Stimulated activated CD8-positive, alpha-beta memory T cell treated with anti-CD3 and anti-CD28 coated beads, Interleukin-7, amount 100 ng/mL, for 48 hours (primary cell): ENCODE measurements around the gene PACSIN3.
"Not testable (repeated sequence)": the region's sequence is repeated elsewhere in the genome, so short reads cannot be mapped to it uniquely, and the experiment has no call there.

Source experiments
- DNase-seq, 2 donors: peaks; one replicate each; pipeline ENCODE4 v3.0.0-alpha.2; 2020; ENCODE audit warnings: low read depth in 1 of 2; ENCODE audit errors: extremely low read depth in 1 of 2

The PACSIN3 gene

GRCh38 chr11:47198161-47198560, 11.9 kb upstream of the PACSIN3 start:
- DNase-seq: not testable (repeated sequence)

- no peak for DNase-seq
Measured at GRCh38 chr11:47192111-47192510, 5.9 kb upstream of the PACSIN3 start.

DNA sequence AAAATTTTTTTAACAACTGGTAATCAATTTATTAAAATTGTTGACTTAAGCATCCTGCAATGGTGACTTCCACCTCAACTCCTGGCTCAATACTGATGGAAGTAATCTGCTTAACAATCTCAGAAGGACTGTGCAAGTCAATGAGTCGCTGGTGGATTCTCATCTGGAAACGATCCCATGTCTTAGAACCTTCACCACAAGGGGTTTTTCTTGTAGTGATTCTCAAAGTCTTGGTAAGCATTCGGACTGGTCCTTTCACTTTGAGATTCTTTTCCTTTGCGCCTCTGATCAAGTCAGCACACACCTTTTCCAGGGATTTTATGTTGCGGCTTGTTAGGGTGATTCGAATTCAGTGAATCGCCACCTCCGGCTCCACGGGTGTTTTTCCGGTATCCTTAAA, 4.9 kb upstream of the PACSIN3 start:
- DNase-seq: not testable (repeated sequence)

DNA sequence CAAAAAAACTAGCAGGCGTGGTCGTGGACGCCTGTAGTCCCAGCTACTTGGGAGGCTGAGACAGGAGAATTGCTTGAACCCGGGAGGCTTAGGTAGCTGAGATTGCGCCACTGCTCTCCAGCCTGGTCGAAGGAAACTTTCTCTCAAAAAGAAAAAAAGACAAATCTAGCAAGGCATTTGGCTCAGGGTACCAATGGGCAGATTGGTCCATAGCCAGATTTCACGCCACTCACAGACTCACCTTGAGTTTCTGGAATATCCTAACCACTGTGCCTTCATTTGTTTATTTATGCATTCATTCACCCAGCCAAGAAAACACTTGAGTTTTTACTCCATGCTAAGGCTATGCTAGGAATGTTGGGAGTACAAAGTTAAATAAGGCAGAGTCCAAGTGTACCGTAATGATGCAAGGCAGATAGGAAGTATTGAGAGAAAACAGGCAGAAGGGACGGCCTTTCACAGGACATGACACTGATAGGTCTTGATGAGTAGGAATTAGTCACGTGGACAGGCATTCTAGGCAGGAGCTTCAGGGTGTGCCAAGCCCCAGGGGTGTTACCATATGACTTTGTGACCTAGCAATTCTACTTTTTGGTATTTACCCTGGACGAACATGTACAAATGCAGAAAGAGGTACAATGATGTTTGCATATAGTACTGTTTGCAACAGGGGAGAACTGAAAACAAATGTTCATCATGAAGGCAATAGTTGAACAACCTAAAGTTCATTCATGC, 3.0 kb upstream of the PACSIN3 start:
- DNase-seq: no peak

DNA sequence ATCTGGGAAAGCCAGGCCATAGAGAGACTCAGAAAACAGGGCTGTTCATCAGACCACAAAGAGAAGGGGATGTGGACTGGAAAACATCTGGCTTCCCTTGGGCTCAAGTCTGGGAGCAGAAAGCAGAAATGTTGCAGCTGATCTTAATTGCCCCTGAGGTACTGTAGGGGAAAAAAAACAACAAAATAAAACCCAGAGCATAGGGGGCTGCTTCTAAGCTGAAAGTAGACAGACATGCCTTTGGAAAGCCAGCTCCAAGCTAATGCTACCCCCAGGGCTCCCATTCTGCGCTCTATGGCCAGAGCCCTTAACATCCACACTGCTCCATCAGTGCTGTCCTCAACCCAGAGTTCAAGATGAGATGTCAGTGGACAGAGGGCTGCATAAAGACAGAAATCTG, 2.0 kb upstream of the PACSIN3 start:
- no peak for DNase-seq

- no peak for DNase-seq
Measured at GRCh38 chr11:47187723-47188122, 1.5 kb upstream of the PACSIN3 start.

DNA sequence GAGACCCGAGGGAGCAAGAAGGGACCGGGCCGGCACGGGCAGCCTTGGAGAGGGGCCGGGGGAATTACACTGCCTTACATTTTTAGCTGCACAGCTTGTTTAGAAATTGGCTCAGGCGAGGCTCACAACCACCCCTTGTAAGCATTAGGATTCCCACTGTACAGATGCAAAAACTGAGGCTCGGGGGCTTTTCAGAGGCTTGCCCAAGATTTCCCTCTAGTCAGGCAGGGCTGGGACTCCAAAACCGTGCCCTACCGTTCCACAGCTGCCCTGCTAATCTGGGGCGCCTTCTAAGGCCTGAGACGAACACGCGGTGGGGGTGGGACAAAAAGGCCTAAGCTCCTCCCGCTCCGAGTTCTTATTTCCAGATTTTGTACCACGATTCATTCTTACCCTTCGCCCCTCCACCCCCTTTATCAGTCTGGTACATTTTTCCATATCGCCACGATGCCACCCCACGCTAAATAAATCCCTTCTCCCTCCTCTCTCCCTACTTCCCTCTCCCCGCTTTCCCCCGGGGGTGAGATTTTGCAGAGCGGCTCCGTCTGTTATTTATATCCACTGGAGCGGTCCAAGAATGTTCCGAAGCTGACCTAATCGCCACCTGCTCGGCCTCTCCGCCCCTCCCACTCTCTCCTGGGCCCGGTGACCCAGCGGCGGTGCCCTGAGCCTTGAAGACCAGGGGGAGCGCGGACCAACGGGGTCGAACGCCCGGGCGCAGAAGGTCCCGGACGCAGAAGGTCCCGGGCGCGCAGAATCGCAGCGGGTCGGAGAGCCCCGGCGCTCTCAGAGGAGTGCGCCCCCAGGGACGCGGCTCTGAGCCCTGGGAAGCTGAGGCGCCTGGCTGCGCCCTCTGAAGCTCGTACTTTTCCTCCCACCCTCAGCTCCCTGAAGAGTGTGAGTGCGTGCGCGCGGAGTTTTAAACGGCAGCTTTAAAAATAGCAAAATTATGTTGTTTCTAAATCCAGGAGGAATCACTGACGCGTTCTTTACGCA, 764 bp upstream of the PACSIN3 start:
- DNase-seq: no peak

GRCh38 chr11:47185305-47186075, 744 bp downstream of the PACSIN3 start:
- no peak for DNase-seq

DNA sequence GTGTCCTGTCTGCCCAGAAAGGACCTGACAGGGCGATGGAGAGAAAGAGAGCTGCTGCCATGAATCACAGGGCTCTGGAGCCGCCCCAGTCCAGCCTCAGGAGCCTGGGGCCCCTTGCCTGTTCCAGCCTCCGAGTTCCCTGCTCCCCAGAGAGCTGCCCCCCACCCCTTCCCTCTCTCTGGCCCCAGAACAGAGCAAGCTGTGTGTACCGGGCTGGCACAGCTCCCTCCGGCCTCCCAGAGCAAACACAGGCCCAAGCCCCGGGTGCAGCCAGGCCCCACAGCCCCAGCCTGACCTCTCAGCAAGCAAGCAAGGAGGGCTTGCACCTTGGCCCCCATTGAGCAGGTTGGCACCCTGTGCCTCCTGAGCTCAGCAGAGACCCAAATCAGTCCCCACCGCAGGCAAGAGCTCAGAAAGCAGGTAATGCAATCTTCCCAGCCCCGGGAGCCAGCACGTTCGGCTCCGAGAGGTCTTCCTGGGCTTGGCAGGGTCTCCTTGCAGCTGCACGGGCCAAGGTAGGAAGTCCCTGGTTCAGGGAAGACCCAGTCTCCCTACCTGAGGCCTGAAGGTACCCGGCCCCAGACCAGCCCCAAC, 1.4 kb downstream of the PACSIN3 start:
- no peak for DNase-seq

DNA sequence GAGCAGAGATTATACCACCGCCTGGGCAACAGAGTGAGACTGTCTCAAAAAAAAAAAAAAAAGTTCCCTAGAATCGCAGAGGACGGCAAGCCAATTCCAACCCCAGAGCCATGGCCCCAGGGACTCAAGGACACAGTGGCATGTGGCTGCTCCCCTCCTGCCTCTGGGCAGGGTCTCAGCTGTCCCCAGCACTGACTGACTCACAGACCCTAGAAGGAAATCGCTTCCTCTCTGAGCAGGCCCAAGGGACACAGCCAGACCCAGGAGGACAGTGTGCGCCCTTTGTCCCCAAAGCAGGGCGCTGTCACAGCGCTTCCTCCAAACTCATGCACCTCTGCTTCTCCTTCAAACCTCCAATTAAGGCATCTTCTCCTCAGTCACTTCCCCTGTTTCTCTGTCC, 2.3 kb downstream of the PACSIN3 start:
- DNase-seq: no peak

DNA sequence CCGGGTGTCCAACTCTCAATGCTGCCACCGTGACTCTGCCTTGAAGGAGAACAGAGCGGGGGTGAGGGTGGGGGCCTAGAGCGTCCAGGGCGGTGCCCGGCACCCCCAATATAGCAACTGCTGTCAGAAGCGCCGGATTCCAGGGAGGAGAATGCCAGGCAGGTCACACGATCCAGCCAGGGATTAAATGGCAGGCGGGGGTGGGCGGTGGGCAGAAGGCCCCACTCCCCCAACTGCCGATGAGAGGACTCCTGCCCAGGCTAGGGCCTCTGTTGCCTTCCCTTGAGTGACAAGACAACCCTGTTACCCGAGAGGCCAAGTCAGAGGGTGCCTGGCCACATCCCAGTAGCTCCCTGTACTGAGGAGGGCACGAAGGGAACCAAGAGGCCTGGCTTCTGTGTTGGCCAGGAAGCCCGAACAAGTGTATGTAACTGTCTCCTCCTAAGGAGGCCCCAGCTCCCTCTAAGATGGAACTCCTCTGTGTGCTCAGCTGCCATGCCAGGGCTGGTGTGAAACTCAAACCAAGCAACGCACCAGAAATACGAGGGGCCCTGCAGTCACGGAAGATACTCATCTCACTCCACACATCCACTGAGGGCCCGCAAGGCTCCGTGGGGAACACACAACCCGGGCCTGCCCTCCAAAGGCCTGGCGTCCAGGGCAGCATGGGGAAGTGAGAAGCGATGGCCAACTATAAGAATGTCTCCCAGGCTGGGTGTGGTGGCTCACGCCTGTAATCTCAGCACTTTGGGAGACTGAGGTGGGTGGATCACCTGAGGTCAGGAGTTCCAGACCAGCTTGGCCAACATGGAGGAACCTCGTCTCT, 3.0 kb downstream of the PACSIN3 start:
- DNase-seq: no peak

DNA sequence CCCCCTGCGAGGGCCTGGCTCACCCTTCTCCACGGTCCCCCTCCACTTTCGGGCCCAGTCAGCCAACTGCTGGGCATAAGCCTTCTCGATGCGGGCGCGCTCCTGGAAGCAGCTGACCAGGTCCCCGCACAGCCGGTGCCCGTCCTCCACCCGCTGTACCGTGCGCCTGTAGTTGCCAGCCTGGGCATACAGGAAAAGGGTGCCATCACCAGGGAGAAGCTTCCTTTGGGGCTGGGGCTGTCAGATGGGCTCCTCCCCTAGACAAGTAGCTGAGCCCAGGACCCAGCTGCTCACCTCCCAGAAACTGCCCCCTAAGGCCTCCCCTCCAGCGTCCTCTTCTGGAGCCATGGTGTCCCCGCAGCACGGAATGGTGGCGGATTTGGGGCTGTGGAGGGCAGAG, 3.9 kb downstream of the PACSIN3 start:
- DNase-seq: no peak

DNA sequence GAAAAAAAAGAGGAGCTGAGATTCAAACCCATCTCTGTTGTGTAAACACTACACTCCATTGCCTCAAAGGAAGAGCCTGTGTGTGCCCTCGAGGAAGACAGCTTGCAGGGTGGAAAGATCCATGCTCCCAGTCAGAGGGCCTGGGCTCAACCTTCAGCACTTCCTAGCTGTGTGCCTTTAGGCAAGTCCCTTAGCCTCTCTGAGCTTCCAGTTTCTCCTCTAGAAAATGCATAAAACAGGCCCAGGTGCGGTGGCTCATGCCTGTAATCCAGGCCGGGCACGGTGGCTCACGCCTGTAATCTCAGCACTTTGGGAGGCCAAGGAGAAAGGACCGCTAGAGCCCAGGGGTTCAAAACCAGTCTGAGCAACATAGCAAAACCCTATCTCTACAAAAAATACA, 5.0 kb downstream of the PACSIN3 start:
- DNase-seq: no peak

- DNase-seq: no peak
Measured at GRCh38 chr11:47180006-47180787, 6.0 kb downstream of the PACSIN3 start.

DNA sequence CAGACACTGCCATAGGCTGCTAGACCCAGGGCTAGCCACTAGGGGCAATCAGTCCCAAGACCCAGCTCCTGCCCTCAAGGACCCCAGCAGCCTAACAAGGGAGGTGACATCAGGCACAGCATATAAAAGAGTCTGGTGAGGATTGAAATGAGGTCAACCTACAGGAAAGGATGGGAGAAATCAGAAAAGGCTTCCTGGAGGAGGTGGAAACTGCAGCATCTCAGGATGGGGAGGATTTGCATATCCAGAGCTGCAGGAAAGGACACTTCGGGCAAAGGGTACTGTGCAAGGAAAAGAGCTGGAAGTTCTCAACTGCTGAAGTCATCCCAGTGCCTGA, 6.6 kb downstream of the PACSIN3 start:
- no peak for DNase-seq

DNA sequence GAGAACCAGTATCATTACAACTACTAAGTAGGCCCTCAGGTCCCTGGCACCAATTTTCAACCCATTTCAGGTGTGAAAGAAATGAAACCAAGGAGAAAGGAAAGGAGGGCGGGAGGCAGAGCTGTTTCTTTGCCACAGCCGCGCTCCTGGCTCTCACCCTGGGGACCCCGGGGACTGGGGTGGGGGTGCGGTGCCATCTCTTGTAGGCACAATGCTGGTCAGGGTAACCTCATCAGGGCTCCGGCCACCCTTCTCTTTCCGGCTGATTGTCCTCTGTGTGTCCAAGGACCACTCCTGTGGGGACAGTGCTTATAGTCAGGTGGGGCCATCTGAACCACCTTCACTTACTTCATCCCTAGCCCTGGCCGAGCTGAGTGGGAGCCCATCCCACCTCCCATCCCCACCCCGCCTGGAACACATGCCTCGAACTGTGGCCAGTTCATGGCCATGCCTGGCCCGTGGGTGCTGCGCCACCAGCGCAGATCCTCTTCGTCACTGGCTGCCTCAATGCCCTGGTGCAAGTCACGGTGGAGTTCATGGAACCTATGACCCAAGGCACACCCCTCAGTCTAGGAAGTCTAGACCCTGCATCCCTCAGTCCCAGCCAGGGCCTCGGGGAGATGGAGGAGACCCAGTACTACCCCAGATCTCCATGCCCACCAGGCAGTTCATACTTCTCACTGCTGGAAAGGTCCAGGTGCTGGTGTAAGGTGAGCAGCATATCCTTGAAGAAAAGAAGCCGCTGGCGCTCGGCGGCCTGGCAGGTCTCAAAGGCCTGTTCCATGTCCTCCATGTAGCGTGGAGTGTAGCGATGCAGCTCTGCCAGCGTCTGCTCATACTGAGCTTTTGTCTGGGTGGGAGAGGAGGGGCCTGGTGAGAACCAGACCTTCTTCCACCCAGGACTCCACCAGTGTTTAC, 7.2 kb downstream of the PACSIN3 start:
- DNase-seq: no peak

DNA sequence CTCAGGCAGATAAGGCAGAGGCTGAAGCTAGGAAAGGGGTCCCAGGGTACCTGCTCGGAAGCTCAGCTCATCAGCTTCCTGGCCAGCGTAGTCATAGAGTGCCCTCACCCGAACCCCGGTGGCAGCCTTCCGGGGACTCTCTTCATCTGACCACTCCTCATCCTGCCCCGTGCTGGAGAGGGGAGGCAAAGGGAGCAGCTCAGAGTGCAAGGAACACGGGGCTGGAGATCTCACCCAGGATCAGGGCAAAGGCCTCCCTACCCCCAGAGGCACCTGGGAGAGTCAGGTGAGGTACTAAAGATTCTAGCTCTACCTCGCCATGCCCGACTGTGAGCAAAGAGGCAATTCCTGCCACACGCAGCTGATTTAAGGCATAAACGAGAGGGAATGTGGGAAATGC, 7.9 kb downstream of the PACSIN3 start:
- DNase-seq: no peak

- no peak for DNase-seq
Measured at GRCh38 chr11:47177846-47178245, 8.4 kb downstream of the PACSIN3 start.
